Suppressor macrophage treated with lipopolysaccharide for 4 hours (primary cell): Measurements from ENCODE around the gene EDC3.
"Not testable (repeated sequence)": the region's sequence is repeated elsewhere in the genome, so short reads cannot be mapped to it uniquely, and the experiment has no call there.

Experiments
- DNase-seq: peaks from one replicate; pipeline ENCODE4 v3.0.0-alpha.2; 2020

Gene EDC3

DNA sequence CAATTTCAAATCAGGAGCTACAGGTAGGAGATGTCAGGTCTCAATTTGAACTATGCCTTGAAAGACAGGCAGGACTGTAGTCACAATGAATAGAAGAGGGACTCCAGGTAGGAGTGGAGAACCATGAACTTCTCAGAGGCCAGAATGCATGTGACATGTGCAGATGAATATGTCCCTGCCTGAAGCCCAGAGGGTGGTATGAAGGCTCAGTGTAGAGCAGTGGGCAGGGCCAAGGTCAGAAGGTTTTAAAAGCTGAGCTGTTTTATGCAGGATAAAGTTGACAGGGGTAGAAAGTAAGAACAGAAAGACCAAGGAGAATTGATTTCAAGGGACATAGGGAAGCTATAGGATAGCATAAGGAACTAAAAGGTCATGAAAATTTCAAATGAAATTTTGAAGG, 49.3 kb downstream of the EDC3 start:
- no peak for DNase-seq

DNA sequence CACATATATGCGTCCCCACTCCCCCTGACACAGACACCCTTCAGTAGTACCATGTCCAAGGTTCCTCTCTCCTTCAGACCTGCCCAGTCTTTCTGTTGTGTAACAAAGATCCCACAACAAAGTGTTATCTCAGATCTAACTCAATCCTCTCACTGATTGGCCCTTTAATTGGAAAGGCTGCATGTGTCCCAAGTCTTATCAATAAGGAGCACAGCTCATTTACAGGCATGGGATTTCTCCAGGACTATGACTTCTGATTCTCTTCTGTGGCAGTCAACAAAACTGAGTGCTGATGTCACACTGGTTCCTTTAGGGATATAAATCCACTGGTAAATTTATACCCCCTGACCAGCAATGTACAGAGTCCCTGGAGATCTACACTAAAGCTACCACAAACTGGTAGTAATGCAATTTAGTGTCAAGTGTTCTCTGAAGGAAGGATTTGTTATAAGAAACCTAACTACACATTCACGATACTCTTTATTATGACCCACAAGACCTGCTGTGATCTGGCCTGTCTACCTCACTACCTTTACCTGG, 52.1 kb downstream of the EDC3 start:
- no peak for DNase-seq

DNA sequence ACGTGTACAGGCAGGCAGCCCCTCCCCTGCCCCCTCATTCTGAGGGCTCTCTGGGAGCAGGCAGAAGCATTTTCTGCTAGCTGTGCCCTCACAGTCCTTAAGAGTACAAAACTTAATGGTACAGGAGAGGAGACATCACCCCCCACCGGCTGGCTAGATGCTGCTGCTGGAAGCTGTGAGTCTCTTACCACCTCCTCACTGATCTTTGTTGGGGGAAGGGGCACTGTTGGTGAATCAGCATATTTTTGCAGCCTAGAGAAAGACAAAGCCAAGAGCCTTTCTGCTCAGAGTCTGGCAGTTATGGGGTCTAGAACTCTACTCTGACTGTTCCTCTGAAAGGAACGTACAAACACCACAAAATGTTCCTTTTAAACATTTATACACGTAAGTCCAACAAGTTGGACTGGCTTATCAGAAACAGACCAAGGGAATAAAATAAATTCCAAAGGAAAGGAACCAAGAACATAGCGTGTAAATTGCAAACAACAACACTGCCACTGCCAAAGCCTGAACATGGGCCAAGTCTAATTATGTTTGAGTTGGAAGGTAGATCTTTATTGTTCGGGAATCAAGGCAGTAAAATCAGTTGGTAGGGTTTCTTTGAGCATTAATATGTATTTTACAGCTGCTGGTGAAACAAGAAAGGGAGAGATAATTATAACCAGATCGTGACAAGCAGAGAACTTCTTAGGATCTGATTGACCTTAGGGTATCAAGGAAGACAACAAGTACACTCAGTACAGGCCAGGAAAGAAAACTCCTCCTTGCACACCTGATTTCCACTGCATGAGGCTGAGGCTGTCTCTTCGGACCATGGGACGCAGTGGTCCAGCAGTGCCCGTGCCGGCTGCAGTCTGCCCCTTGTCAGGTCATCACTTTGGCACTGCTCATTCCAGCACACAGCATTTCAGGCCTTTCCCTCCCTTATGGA, 52.8 kb downstream of the EDC3 start:
- no peak for DNase-seq

DNA sequence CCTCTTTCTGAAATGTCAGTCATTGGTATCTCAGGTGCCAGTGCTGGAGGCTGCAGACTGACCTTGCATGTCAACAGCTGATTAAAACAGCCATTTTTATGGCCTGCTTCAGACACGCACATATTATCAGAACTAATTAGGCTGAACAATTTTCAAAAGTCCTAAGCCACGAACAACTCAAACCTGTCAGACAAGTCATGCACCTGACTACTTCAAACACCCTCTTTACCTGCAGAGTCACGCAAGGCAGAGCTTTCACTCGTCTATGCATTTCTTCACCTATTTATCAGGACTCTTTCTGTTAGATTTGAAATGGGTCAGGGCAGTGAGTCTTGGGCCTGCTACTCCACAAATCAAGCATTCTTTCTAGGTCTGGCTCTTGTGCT, 53.5 kb downstream of the EDC3 start:
- no peak for DNase-seq

DNA sequence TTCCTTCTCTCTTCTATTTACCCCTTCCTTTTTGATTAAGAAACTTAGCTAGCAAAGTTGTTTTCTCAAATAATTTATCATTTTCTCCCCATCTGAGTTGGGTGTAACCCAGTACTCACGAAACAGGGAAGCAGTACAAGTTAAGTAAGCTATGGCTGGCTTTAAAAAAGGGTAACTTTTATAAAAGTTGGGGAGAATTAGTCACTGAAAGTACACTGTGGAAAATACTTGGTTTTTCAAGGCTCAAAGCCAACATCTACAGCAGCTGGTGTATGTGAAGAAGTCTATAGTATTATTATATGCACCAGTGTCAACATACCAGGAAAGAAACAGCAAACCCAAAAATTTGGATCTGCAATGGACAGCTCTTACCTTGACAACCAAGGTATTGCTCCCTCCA, 54.7 kb downstream of the EDC3 start:
- DNase-seq = no peak

DNA sequence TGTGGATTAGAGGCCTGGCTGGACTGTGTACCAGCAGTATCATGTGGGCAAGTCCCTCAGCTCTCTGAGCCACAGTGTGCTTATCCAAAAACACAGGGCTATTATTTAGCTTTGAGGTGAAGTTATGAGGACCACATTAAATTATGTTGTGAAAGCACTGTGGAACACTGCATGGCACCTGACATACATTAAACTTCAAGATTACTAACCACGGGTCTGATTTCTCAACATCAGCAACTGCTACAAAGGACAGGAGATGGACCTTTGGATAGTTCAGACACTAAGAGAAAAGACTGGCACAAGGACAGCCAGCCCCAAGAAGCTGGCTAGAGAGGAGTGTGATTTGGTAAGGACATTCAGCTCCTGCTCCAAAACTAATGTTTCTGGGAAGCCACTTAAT, 58.8 kb downstream of the EDC3 start:
- no peak for DNase-seq

DNA sequence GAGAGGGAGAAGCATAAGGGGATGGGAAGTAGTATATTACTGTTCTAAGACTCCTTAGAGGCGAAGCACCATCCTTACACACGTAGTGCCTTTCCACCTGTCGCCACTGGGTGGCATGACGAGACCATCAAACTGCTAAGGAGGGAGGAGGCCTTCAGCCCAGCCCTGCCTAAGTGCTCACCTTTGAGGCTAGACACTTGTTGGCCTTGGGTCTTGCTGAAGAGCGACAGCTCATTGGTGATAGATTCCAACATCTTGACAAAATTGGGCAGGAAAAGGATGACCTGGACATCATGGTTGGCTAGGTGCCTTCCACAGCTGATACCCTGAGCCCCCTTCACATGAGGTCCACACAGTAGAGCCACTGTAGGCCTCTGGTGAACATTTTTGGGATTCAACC, 60.6 kb downstream of the EDC3 start:
- peak; percentile 73 for DNase-seq

DNA sequence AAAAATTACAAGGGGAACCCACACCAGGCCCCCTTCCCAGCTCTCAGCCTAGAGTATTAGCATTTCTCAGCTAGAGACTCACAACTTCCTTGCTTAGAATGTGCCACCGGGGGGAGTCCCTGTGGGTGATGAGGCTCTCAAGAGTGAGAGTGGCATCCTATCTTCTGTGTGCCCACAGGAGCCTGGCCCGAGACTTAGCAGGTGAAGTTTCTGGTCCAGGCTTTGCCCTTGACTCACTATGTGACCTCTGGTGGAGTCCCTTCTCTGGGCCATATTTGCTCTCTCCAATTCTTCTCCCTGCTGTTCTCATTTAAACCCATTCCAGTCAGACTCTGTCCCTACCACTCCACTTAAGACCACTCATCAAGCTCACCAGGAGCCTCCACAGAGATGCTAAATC, 62.0 kb downstream of the EDC3 start:
- DNase-seq = no peak

DNA sequence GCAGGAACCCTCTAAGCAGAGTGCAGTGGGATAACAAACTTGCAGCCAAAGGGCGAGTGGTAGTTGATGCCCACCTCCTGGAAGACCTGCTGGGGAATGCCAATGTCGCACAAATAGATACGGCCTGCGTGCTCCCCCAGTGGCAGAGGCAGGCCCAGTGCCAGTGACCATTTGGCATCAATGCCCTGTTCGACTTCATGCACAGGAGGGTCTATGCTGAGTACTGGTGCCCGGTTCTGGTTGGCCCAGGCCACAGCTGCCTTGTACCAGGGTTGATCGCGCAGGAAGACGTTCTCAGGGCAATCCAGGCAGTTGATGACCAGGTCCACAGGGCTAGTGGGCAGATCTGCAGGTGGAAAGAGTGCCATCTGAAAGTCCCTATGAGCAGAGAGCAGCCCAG, 63.2 kb downstream of the EDC3 start:
- DNase-seq = no peak

DNA sequence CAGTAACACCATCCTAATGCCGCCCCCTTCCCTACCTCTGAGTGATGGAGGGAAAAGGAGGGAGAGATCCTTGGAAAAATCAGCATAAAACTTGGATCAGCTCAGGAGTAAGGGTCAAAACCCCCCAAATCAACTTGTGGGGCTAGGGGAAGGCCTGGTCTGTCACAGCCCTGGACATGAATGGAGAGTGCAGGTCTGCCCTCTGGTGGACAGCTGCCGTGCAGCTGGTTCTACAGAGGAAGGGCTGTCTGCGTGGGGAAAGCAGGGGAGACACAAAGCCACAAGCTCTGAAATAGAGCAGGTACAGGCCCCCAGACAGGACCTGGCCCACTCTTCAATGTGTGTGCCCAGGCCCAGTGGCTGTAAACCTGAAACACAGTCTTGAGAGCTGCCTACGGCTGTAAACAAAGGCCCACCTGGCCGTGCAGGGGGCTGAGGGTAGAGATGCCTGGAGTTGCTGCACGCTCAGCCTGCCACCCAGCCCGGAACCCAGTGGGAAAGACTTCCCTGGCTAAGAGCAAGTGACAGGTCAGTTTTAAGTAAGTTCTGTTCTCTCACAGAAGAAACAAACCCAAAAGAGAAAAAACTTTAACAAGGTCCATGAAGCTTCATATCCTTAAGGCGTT, 63.8 kb downstream of the EDC3 start:
- DNase-seq = peak; percentile 61

DNA sequence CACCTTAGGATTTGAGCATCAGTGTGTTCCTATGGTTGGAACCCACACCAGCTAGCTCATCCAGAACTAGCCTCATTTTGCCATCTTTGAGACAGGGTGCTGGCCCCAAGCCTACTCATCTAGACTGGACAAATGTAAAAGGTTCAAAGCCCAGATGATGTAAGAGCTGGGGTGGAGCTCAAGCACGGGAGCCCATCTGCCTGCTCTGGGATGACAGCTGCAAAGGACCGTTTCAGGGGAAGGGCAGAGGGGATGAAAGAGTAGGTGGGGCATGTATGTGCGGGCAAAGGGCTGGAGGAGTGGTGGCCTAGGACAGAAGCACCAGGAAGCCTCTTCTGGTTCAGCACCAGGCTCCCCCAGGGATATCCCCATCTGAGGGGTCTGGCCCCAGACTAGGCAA, 64.4 kb downstream of the EDC3 start:
- no peak for DNase-seq

DNA sequence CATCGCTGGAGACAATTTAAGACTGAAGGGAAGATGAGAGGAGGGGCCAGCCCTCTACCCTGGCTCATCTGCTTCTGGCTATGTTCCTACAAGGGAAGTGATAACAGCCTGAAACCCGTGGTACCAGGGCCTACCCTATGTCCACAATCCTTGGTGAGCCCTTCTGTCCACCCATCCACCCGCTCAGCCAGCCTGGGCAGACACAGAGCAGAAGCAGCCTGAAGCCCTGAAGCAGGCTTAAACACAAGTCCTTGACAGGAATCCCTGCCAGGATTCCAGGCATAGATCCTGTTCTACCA, 64.8 kb downstream of the EDC3 start:
- no peak for DNase-seq

DNA sequence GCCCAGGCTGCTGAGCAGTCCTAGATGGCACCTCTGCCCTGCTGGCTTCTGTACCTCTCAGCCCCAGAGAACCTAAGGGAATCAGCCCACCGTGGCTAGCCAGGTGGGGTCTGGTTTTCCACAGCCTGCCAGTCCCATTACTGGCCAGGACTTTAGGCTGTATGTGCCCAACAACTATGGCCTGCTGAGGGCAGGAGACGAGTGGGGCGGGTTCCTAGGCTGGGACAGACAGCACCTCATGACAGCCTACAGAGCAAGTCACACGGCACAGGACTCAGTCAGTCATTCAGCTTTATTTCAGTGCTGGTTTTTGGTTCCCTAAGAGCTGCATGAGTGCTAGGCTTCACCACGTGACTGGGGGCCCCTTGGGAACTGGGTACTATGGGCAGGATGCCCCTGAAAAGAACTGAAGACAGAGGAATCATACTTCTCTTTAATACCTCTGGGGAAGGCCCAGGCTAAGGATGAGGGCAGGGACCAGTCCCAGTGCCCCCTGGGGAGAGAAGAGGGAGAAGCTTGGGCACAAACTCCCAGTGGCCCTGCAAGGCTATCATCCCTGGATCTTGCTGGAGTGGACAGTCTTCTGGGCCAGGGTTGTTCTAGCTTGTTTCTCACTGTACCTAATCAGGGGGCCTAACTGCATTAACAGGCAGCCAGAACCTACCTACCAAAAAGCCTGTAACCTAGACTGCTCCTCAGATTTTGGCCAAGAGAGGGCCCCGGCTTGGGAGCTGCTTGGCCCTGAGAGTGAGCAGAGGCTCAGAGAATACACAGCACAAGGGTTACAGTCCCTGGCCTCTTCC, 65.3 kb downstream of the EDC3 start:
- DNase-seq = no peak

DNA sequence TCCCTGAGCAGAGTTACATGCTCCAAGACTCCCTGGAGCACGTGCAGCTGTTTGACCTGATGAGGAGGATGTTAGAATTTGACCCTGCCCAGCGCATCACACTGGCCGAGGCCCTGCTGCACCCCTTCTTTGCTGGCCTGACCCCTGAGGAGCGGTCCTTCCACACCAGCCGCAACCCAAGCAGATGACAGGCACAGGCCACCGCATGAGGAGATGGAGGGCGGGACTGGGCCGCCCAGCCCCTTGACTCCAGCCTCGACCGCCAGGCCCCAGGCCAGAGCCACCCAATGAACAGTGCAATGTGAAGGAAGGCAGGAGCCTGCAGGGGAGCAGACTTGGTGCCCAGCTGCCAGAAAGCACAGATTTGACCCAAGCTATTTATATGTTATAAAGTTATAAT, 66.1 kb downstream of the EDC3 start:
- DNase-seq = not testable (repeated sequence)

DNA sequence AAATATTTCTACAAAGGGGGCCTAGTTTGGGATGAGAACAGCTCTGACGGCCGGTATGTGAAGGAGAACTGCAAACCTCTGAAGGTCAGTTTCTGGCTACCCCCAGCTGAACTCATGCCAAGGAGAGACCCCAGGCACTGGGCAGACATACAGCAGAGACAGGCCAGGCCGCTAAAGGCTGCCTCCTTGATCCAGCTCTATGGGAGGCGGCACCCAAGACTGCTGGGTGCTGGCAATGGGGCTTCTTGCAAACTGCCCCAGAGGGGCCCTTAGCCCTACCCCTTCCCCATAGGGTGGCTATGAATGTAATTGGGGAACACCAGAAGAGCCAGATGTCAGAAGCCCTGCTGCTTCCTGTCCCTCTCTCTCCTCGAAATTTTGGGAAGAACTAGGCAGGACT, 66.9 kb downstream of the EDC3 start:
- no peak for DNase-seq

DNA sequence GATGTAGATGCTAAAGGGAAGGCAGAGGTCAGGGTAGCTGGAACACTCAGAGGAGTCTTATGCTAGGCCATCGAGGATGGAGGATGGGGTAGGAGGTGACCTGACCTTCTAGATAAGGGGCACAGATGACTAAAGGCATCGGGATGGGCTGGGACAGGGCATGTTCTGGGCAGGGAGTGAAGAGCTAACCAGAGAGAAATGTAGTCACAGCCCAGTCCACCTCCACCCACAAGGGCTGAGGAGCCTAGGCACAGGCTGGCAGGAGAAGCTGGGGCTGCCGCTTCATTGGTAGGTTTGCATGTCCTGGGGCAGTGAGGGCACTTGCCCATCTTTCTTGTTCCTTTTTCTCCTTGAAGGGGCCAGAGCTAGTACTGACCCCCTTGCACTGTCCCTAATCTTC, 67.6 kb downstream of the EDC3 start:
- no peak for DNase-seq

DNA sequence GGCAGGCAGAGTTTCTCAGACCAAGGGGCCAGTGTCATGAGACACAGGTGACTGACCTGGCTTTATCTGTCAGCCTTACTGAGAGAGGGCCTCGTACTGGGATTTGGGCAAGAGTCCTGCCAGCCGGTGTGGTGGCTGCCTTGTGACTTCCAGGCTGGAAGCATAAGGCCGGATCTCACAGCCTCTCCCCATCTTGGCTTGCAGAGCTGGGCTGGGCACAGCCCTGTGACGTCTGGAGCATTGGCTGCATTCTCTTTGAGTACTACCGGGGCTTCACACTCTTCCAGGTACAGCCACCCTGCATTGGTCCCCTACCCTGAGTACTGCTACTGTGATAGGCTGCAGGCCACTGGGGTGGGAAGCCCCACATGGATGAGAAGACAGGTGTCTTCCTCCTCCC, 68.1 kb downstream of the EDC3 start:
- DNase-seq = no peak

DNA sequence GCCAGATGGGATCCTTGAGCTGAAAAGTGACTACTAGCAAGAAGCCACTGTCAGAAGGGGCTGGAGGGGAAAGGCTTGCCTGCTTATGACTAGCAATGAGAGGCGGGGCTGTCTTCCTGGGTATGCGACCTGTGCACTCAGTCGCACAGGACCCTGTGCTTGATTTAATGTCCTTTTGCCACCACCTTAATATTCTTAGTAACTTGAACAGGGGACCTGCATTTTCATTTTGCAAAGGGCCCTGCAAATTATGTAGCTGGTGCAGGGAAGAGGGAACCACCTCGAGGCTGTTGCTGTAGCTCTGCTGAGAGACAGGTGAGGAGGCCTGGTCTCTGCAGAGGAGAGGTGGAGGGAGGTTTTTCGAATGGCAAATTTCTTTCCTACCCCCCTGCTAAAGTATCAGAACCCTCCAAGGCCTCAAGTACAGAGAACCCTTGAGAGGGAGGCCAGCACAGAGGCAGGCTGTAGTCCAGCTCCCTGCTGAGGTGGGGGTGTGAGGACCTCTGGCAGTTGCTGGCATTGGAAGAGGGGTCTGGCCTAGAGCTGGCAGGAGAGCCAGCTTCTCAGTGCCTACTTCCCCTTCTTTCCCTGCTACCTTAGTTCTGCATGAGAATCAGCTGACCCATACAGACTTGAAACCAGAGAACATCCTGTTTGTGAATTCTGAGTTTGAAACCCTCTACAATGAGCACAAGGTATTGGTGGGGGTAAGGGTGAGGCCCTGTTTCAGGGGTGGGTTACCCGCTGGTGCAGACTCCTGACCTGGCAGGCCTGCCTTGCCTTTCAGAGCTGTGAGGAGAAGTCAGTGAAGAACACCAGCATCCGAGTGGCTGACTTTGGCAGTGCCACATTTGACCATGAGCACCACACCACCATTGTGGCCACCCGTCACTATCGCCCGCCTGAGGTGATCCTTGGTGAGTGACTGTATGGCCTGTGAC, 68.8 kb downstream of the EDC3 start:
- peak; percentile 24 for DNase-seq

DNA sequence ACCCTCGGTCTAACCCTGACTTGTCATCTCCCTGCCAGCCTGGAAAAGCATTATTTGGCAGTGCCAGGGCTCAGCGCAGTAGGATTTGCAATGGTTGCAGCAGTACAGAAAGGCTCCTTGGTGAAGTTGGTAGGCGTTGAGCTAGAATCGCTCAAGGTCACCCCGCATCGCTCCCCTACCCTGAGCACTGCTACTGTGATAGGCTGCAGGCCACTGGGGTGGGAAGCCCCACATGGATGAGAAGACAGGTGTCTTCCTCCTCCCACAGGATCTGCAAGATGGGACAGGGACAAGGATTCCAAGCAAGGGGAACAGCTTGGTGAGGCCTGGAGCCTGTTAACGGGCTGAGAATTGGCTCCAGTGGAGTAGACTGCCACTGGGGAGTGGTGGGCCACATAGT, 69.5 kb downstream of the EDC3 start:
- DNase-seq = no peak

DNA sequence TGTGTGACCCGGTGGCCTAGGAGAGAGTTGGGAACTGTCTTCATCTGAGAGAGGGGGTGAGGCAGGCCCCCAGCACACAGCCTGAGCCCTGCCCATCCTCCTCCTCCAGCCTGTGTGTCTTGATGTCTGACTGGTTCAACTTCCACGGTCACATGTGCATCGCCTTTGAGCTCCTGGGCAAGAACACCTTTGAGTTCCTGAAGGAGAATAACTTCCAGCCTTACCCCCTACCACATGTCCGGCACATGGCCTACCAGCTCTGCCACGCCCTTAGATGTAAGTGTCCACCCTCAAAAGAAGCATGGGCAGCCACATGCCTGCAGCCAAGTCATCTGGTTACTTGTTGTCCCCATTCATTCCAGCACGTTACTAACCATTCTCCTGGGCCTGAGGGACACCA, 70.1 kb downstream of the EDC3 start:
- no peak for DNase-seq

DNA sequence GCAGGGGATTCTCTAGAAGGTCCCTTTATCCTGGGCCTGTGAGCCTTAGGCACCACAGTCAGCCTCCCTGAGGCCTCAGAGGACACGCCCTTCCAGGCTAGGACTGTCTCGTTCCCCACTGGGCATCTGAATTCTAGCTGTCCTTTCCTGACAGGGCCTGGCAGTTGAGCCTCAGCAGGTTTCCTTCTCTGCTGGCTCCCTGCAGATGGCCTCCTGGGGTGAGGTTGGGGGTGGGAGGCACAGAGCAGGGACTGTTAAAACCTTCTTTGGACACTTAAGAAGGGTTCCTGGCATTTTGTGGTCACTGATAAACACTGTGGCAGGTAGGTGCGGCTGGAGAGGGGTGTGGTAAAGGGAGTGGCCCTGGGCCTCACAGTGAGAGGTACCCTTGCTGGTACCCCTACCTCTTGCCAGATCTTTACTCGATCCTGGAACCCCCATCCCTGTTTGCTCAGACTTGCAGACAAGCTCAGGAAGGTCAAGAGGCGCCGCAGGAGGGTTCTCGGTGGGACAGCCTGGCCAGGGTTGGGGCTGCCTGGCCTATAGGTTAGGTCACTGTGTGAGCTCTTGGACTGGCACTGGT, 71.7 kb downstream of the EDC3 start:
- no peak for DNase-seq

DNA sequence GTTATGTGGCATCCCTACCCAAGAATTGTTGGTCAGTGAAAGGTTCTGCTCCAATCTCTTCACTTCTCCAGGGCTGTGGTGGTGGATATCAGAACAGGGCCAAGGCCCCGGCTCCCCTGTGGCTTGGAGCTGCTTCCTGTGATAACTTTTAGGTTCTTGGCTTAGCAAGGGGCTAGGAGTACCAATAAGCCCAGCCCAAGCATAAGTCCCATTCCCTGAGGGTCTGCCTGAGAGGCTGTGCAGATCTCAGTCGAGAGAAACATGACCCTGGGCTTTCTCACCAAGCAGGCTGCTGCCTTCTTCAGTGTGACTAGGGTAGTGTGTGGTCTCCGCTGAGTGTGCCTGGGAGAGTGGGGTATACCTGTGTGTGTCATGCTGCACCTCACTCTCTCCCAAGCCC, 73.1 kb downstream of the EDC3 start:
- no peak for DNase-seq
